K562 (cell line): ENCODE results near the gene AP4E1. TPM values are rescaled to one million over a fixed set of nuclear protein-coding genes. Genes with fewer than 3 reads are reported as not detected.

Source experiments
- ATAC-seq: fragments of 200-7000 bp; cut with Tn5 transposase; 3 replicates; pipeline ENCODE4 v1.9.1; 2020; ENCODE audit warnings: moderate library complexity
- BruUV-seq: library from RNA; stranded (reverse); fragments of 400-500 nt; replicated peaks from 2 replicates; lab custom pipeline; 2021; lab: Mats Ljungman, UMichigan
- CTCF ChIA-PET: fragments of 300-600 bp; formaldehyde crosslinking; extraction: SDS; loops from one replicate; lab custom pipeline; 2021; ENCODE audit warnings: low intra/inter-chr PET ratio; lab: Yijun Ruan, JAX
- POLR2A ChIA-PET: fragments of 300-600, 350-650 bp; sonication (Branson Sonifier 250); formaldehyde crosslinking; extraction: SDS; loops from one replicate; lab custom pipeline; 2021; ENCODE audit warnings: antibody characterized with exemption, inconsistent platforms; lab: Yijun Ruan, JAX
- DNase-seq, 4 experiments: peaks; one replicate each; pipeline versions ENCODE4 v3.0.0 to v3.0.0-alpha.2; 2011 to 2018; ENCODE audit warnings: low spot score in 3 of 4, mixed read lengths in 3 of 4; ENCODE audit errors: extremely low read depth in 1 of 4
- FAIRE-seq: peaks from 2 replicates; lab custom pipeline; 2011; peaks lifted over from hg19 to GRCh38; lab: Jason Lieb, UNC
- H2AFZ ChIP-seq: 2 replicates; pipeline ENCODE4 v1.6.0; 2011; ENCODE audit warnings: low read depth, low read length, control low read depth, inconsistent platforms
- H3K27ac ChIP-seq: fragments of 200-600 bp; 3 replicates; pipeline ENCODE4 v1.8.0; 2011; ENCODE audit warnings: low read depth, mild to moderate bottlenecking, control low read depth, inconsistent platforms, low read length, moderate library complexity, mixed read lengths; ENCODE audit errors: extremely low read depth
- H3K27me3 ChIP-seq, 2 experiments: fragments of 300-600 bp in 1 of 2; 2 replicates in 1 of 2; 3 replicates in 1 of 2; pipeline versions ENCODE4 v1.6.0 to v1.8.0; 2011; ENCODE audit warnings: inconsistent platforms in 2 of 2, low read length in 2 of 2, mild to moderate bottlenecking in 1 of 2, mixed read lengths in 1 of 2, moderate library complexity in 1 of 2; ENCODE audit not compliant: control insufficient read depth in 2 of 2, insufficient read depth in 2 of 2
- H3K36me3 ChIP-seq: fragments of 300-600 bp; 3 replicates; pipeline ENCODE4 v1.8.0; 2011; ENCODE audit warnings: mild to moderate bottlenecking, low read length, inconsistent platforms; ENCODE audit not compliant: control insufficient read depth, insufficient read depth
- H3K4me1 ChIP-seq, 2 experiments: fragments of 200-600 bp in 1 of 2; replicated peaks in 1 of 2; 2 replicates in 1 of 2; 3 replicates in 1 of 2; pipeline versions ENCODE4 v1.5.1 to v1.8.0; 2011; ENCODE audit warnings: inconsistent platforms in 2 of 2, low read length in 2 of 2, mild to moderate bottlenecking in 1 of 2, mixed read lengths in 1 of 2, moderate library complexity in 1 of 2; ENCODE audit not compliant: control insufficient read depth in 2 of 2, insufficient read depth in 2 of 2
- H3K4me2 ChIP-seq: 2 replicates; pipeline ENCODE4 v1.6.1; 2011; ENCODE audit warnings: low read length, control low read depth, inconsistent platforms, mixed read lengths; ENCODE audit not compliant: insufficient read depth
- H3K4me3 ChIP-seq: fragments of 200-600 bp; sonication (generic), shearing (Covaris generic); 2 replicates; pipeline ENCODE4 v1.5.1; 2016; ENCODE audit warnings: control low read depth, inconsistent platforms
- H3K79me2 ChIP-seq: fragments of 200-600 bp; 3 replicates; pipeline ENCODE4 v1.8.0; 2011; ENCODE audit warnings: low read length, inconsistent platforms; ENCODE audit not compliant: control insufficient read depth, insufficient read depth
- H3K9ac ChIP-seq, 2 experiments: 2 replicates each; pipeline versions ENCODE4 v1.6.0 to v1.6.1; 2011; ENCODE audit warnings: low read depth in 2 of 2, low read length in 2 of 2, control low read depth in 1 of 2, inconsistent platforms in 1 of 2, mild to moderate bottlenecking in 1 of 2, mixed read lengths in 1 of 2; ENCODE audit not compliant: insufficient read depth in 1 of 2
- H3K9me1 ChIP-seq: one replicate; pipeline ENCODE4 v1.6.0; 2011; ENCODE audit warnings: inconsistent platforms, mild to moderate bottlenecking, low read length, moderate library complexity; ENCODE audit not compliant: control insufficient read depth, insufficient read depth
- H3K9me3 ChIP-seq: replicated peaks from 2 replicates; pipeline ENCODE4 v1.5.1; 2011; ENCODE audit warnings: low read depth, low read length, inconsistent platforms; ENCODE audit not compliant: control insufficient read depth, insufficient read depth
- H4K20me1 ChIP-seq: replicated peaks from 2 replicates; pipeline ENCODE4 v1.6.1; 2011; ENCODE audit warnings: low read length, inconsistent platforms, mixed read lengths; ENCODE audit not compliant: control insufficient read depth, insufficient read depth
- FOSL1 ChIP-seq: fragments of 200-800 bp; sonication (Bioruptor generic); conservative IDR thresholded peaks from 2 replicates; pipeline ENCODE4 v1.6.1; 2016; ENCODE audit warnings: missing genetic modification characterization, missing compliant biosample characterization
- KHSRP ChIP-seq: fragments of 450-650 bp; IDR thresholded peaks from 2 replicates; pipeline ENCODE4 v1.6.1; 2017
- KLF1 ChIP-seq: fragments of 450-650 bp; IDR thresholded peaks from 2 replicates; pipeline ENCODE4 v1.6.1; 2016; ENCODE audit warnings: missing genetic modification characterization, missing compliant biosample characterization
- RBM15 ChIP-seq: fragments of 200-400 bp; formaldehyde crosslinking; IDR thresholded peaks from 2 replicates; pipeline ENCODE4 v1.6.1; 2018; ENCODE audit warnings: mild to moderate bottlenecking, low read length, moderate library complexity; ENCODE audit not compliant: insufficient read depth
- ZNF407 ChIP-seq: fragments of 450-650 bp; IDR thresholded peaks from 2 replicates; pipeline ENCODE4 v1.6.1; 2016; ENCODE audit warnings: low read depth
- WGBS: fragments of 100-300 bp; shearing (Covaris generic); methylation state at CpG from one replicate; pipeline ENCODE4 v1.1.6; 2016; ENCODE audit warnings: low coverage, mixed read lengths; ENCODE audit not compliant: insufficient coverage; ENCODE audit errors: missing lambda C conversion rate; 5-methylcytosine and 5-hydroxymethylcytosine counted together
- in situ Hi-C: fragments of 300-500 bp; cut with MboI; formaldehyde crosslinking; loops from 4 replicates; pipeline ENCODE4 v1.15.0; 2018; ENCODE audit warnings: inconsistent platforms, mixed read lengths
- intact Hi-C: fragments of 100-400 bp; cut with micrococcal nuclease; formaldehyde crosslinking; loops from 2 replicates; pipeline ENCODE4 v1.14.2; 2022
- polyA plus RNA-seq, 8 experiments: library from polyadenylated mRNA; depleted of rRNA in 4 of 8; stranded (reverse) in 5 of 8; unstranded in 3 of 8; fragments of >200 nt; fragmentation: Nextera tagmentation in 2 of 8; fragmentation: Illumina TruSeq in 1 of 8; extraction: Ambion mirVana in 2 of 8; extraction: Trizol in 1 of 8; gene quantifications; 2 replicates each; pipeline versions ENCODE4 v1.2.1 to v1.2.3, GENCODE V29; 2011 to 2014; ENCODE audit warnings: inconsistent platforms in 1 of 8, missing spikeins in 1 of 8
- total RNA-seq, 7 experiments: library from RNA; depleted of rRNA in 6 of 7; stranded (reverse); fragments of >200 nt in 6 of 7; fragmentation: Illumina TruSeq in 2 of 7; extraction: Trizol in 2 of 7; gene quantifications; 2 replicates each; pipeline versions ENCODE4 v1.2.1 to v1.2.3, GENCODE V29; 2011 to 2021; ENCODE audit warnings: low replicate concordance in 1 of 7

Gene AP4E1
- total and polyA plus RNA-seq, 9 of the 15 experiments (the other 6 are each of a cell fraction or from before 2014, with no cell fraction given) = 1.3 to 11.5 (median 4.4) TPM

- no peaks in the 10 kb centered on the region for H3K27me3 ChIP-seq
- TF ChIP-seq ZNF407 (no peak), KLF1 (tag) (no peak), KHSRP (no peak), RBM15 (no peak), FOSL1 (tag) (peak; percentile 49)
- in situ Hi-C loops (no loop called here), intact Hi-C loops (no loop called here)
- BruUV-seq = no TSS peak
- no peaks in the 10 kb centered on the region for H3K36me3 ChIP-seq
- POLR2A ChIA-PET = interaction anchor here (0.8 kb wide), 1 partner anchor 15 kb away, joined by 3 read pairs; no protein-coding TSS in a partner anchor
- no peak overlapping the region for H2AFZ ChIP-seq
- no peak overlapping the region for H3K4me2 ChIP-seq
- no peak for FAIRE-seq
- no peak overlapping the region for H3K27ac ChIP-seq
- WGBS = 29% methylated on average over 6 of the region's 6 CpGs
- H3K4me3 ChIP-seq = no peak overlapping the region
- no peaks in the 10 kb centered on the region for H3K9me3 ChIP-seq
- CTCF ChIA-PET = no interaction called here
- no peak for ATAC-seq
- H3K4me1 ChIP-seq = no peaks in the 10 kb centered on the region
- no peaks in the 10 kb centered on the region for H3K9me1 ChIP-seq
- no peaks in the 10 kb centered on the region for H3K79me2 ChIP-seq
- H3K9ac ChIP-seq = no peak overlapping the region
- no peaks in the 10 kb centered on the region for H4K20me1 ChIP-seq
- no peak for DNase-seq
Measured at GRCh38 chr15:51030649-51031316, 122.3 kb downstream of the AP4E1 start.
